HUES6 (cell line): Measurements from ENCODE around the gene CDR2.

ENCODE experiments used
- H3K27ac ChIP-seq: 2 replicates; pipeline ENCODE4 v1.7.0; 2013; ENCODE audit warnings: low read depth, mild to moderate bottlenecking, low read length, inconsistent platforms
- H3K27me3 ChIP-seq: 2 replicates; pipeline ENCODE4 v1.6.1; 2013; ENCODE audit warnings: low read length; ENCODE audit not compliant: control insufficient read depth, insufficient read depth
- H3K36me3 ChIP-seq: 2 replicates; pipeline ENCODE4 v1.6.1; 2013; ENCODE audit warnings: low read length; ENCODE audit not compliant: control insufficient read depth, insufficient read depth
- H3K4me1 ChIP-seq: 2 replicates; pipeline ENCODE4 v1.6.1; 2013; ENCODE audit warnings: low read length; ENCODE audit not compliant: control insufficient read depth, insufficient read depth
- H3K4me3 ChIP-seq: 2 replicates; pipeline ENCODE4 v1.5.1; 2013; ENCODE audit warnings: low read depth, low read length
- H3K9ac ChIP-seq: one replicate; pipeline ENCODE4 v1.6.1; 2013; ENCODE audit warnings: mild to moderate bottlenecking, low read length
- H3K9me3 ChIP-seq: 2 replicates; pipeline ENCODE4 v1.6.1; 2013; ENCODE audit warnings: low read depth, low read length; ENCODE audit not compliant: control insufficient read depth, insufficient read depth

CDR2 gene

GRCh38 chr16:22364241-22364640 is 10.2 kb downstream of the CDR2 start:
- Histone ChIP-seq H3K27me3 (no peaks in the 10 kb centered on the region), H3K4me3 (no peak overlapping the region), H3K4me1 (peaks cover 18% of the 10 kb centered on the region), H3K36me3 (peaks cover 41% of the 10 kb centered on the region), H3K9ac (no peak overlapping the region), H3K9me3 (no peaks in the 10 kb centered on the region), H3K27ac (no peak overlapping the region)

- H3K36me3 ChIP-seq = peaks cover 42% of the 10 kb centered on the region
- H3K27ac ChIP-seq = no peak overlapping the region
These were observed 13.3 kb downstream of the CDR2 start for GRCh38 chr16:22360963-22361659.

GRCh38 chr16:22359679-22360078 is 14.7 kb downstream of the CDR2 start:
- H3K27me3 ChIP-seq = no peaks in the 10 kb centered on the region
- no peak overlapping the region for H3K27ac ChIP-seq
- H3K9me3 ChIP-seq = no peaks in the 10 kb centered on the region
- no peak overlapping the region for H3K9ac ChIP-seq
- H3K4me1 ChIP-seq = peaks cover 21% of the 10 kb centered on the region
- no peak overlapping the region for H3K4me3 ChIP-seq
- H3K36me3 ChIP-seq = peaks cover 35% of the 10 kb centered on the region

More at GRCh38 chr16:22360963-22361659, 13.3 kb downstream of the CDR2 start:
- Histone ChIP-seq H3K4me3 (no peak overlapping the region), H3K9me3 (no peaks in the 10 kb centered on the region), H3K4me1 (peaks cover 21% of the 10 kb centered on the region), H3K9ac (no peak overlapping the region), H3K27me3 (no peaks in the 10 kb centered on the region)

GRCh38 chr16:22358000-22358399 is 16.4 kb downstream of the CDR2 start:
- no peaks in the 10 kb centered on the region for H3K9me3 ChIP-seq
- H3K27ac ChIP-seq = no peak overlapping the region; the same call in 1 of the 2 replicates

GRCh38 chr16:22357635-22357971 is 16.8 kb downstream of the CDR2 start:
- H3K9me3 ChIP-seq = no peaks in the 10 kb centered on the region
- no peak overlapping the region for H3K9ac ChIP-seq
- peaks cover 17% of the 10 kb centered on the region for H3K36me3 ChIP-seq
- H3K4me1 ChIP-seq = peaks cover 39% of the 10 kb centered on the region
- no peak overlapping the region for H3K4me3 ChIP-seq
- H3K27ac ChIP-seq = no peak overlapping the region; the same call in 1 of the 2 replicates
- no peaks in the 10 kb centered on the region for H3K27me3 ChIP-seq

More at GRCh38 chr16:22358000-22358399, 16.4 kb downstream of the CDR2 start:
- no peaks in the 10 kb centered on the region for H3K27me3 ChIP-seq
- no peak overlapping the region for H3K9ac ChIP-seq
- H3K4me3 ChIP-seq = no peak overlapping the region
- peaks cover 21% of the 10 kb centered on the region for H3K36me3 ChIP-seq
- H3K4me1 ChIP-seq = peaks cover 35% of the 10 kb centered on the region

GRCh38 chr16:22356930-22357634 is 17.3 kb downstream of the CDR2 start:
- no peaks in the 10 kb centered on the region for H3K27me3 ChIP-seq
- H3K9me3 ChIP-seq = no peaks in the 10 kb centered on the region
- H3K4me3 ChIP-seq = no peak overlapping the region
- peaks cover 43% of the 10 kb centered on the region for H3K4me1 ChIP-seq
- peaks cover 15% of the 10 kb centered on the region for H3K36me3 ChIP-seq
- H3K27ac ChIP-seq = no peak overlapping the region
- no peak overlapping the region for H3K9ac ChIP-seq

GRCh38 chr16:22355487-22355908 is 18.9 kb downstream of the CDR2 start:
- Histone ChIP-seq H3K4me3 (no peak overlapping the region), H3K4me1 (peaks cover 37% of the 10 kb centered on the region), H3K9me3 (no peaks in the 10 kb centered on the region), H3K9ac (no peak overlapping the region), H3K27me3 (no peaks in the 10 kb centered on the region), H3K27ac (no peak overlapping the region), H3K36me3 (peaks cover 28% of the 10 kb centered on the region)

- Histone ChIP-seq H3K27ac (peak overlapping the region; percentile 82), H3K9ac (no peak overlapping the region), H3K36me3 (peaks cover 37% of the 10 kb centered on the region), H3K4me1 (peaks cover 33% of the 10 kb centered on the region), H3K4me3 (no peak overlapping the region), H3K9me3 (no peaks in the 10 kb centered on the region), H3K27me3 (no peaks in the 10 kb centered on the region)
These were observed 20.4 kb downstream of the CDR2 start for GRCh38 chr16:22353933-22354541.

GRCh38 chr16:22353191-22353919 is 21.1 kb downstream of the CDR2 start:
- Histone ChIP-seq H3K4me3 (no peak overlapping the region), H3K9me3 (no peaks in the 10 kb centered on the region), H3K4me1 (peaks cover 28% of the 10 kb centered on the region), H3K9ac (peak overlapping the region; percentile 29), H3K27ac (peak overlapping the region; percentile 82), H3K27me3 (no peaks in the 10 kb centered on the region), H3K36me3 (peaks cover 44% of the 10 kb centered on the region)

- Histone ChIP-seq H3K27ac (peak overlapping the region; percentile 82), H3K4me3 (no peak overlapping the region), H3K36me3 (peaks cover 47% of the 10 kb centered on the region), H3K4me1 (peaks cover 21% of the 10 kb centered on the region), H3K9ac (no peak overlapping the region), H3K9me3 (no peaks in the 10 kb centered on the region), H3K27me3 (no peaks in the 10 kb centered on the region)
These were observed 21.7 kb downstream of the CDR2 start for GRCh38 chr16:22352723-22353122.
